ENCODE results near the gene SDHA. TPM values are rescaled to one million over a fixed set of nuclear protein-coding genes. Genes with fewer than 3 reads are reported as not detected.

Gene SDHA
- total RNA-seq, 1 donor from 2014 or later, result 184 TPM

DNA sequence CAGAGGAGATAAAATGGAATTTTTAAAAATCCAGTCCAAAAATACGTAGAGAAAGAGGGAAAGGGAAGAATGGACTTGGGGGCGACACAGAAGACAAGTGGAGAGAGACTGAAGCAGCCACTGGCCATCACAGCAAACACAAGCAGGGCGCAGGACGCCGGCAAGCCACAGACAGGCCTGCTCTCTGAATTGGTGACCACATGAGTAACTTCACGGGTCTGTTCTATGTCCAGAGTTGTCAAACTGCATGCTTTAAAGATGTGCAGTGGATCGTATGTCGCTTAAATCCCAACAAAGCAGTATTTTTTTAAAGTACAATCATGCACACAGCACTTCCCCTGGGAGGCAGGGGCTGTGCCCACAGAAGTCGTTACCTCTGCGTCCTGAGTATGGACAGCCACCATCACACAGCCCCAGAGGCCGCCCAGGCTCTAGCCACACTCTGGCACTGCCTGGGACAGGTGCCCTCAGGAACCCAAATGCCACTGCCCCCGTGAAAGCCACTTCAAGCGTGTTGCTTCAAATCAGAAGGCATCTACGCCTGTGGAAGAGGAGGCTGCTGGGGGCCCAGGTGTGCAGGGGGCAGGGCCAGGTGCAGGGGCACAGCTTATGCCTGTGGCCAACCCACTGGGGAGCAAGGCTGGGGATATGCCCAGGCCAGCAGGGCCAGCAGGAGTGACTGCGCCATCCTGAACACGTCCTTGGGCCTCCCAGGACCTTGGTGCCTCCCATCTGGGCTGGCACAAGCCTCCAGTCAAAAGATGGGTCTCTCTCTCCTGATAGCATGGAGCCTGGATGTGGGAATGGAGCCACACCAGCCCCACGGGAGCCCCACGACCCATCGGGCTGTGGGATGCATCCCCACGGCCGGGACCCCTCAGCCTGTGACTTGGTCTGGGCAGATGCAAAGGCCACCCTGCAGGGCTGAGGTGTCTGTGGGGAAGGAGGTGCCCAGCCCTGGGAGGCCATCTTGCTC is 32.7 kb upstream of the SDHA start:
- no peak for DNase-seq (ENCODE audit: low read depth)

- DNase-seq (ENCODE audit: low read depth), result peak; percentile 67
Observed at GRCh38 chr5:186091-187041, 31.8 kb upstream of the SDHA start.

DNA sequence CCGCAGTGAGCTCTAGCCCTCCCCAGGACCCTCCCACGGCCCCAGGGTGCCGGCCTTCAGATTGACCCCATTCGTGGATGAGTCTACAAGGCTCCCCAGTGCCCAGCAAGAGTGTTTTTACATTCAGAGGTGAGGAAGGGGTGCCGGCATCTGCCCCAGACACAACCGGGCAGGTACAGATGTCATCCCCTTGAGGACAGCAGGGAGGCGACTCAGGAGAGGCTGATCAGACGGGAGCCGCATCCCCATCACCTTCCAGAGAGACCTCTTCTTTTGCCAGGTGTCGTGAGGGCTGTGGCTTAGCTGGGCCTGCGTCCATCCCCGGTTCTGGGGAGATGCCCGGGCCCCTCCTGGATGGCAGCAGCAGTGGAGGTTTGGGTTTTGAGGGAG is 31.1 kb upstream of the SDHA start:
- no peak for DNase-seq (ENCODE audit: low read depth)

- no peak for DNase-seq (ENCODE audit: low read depth)
Observed at GRCh38 chr5:187617-188451, 30.3 kb upstream of the SDHA start.

GRCh38 chr5:188488-189481 is 29.3 kb upstream of the SDHA start:
- peak; percentile 94 for DNase-seq (ENCODE audit: low read depth)

- no peak for DNase-seq (ENCODE audit: low read depth)
Observed at GRCh38 chr5:189486-189885, 28.6 kb upstream of the SDHA start.

DNA sequence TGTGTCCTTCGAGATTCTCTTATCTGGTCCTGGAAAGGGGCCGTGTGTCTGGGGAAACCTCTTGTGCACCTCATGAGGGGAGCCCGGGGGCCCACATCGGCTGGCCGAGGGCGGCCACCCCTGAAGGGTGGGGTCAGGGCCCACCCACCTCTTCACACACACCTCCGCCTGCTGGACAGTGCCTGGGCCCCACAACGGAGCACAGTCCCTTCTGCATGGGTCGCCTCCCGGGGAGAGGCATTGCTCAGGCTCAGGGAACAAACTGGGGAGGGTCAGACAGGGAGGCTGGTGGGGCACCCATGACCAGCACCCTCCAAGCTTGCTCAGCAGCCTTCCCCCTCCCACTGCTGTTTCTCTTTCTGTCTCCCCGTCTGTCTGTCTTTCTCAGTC is 28.1 kb upstream of the SDHA start:
- DNase-seq (ENCODE audit: low read depth), result no peak

DNA sequence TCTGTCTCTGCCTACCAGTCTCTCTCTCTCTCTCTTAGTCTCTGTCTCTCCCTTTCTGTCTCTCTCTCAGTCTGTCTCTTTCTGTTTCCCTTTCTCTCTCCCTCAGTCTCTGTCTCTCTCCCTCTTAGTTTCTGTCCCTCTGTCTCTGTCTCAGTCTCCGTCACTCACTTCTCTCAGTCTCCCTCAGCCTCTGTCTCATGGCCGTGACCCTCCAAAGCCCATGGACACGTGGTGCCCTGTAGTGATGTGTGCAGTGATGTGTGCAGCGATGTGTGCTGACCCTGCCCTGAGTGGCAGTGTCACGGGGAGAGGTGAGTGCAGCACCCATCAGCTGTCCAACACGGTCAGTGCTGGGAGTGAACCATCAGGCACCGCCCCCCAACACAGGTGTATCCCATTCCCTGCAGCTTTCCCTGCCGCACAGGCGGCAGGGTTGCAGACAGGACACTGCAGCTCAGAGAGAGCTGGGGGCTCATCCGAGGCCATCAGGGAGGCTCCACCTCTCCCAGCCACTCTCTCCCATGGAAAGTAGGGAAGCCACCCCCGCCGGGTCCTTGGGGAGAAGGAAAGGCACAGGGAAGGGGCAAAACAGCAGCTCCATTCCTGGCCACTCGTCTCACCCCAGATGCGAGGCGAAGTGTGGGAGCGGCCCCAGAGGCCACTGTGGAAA is 27.6 kb upstream of the SDHA start:
- DNase-seq (ENCODE audit: low read depth), result no peak

- DNase-seq (ENCODE audit: low read depth), result peak; percentile 96
Observed at GRCh38 chr5:191036-191948, 26.8 kb upstream of the SDHA start, which contains the start of gene LRRC14B. LRRC14B (plus strand) TSS chr5:191495; CDS start chr5:191539, 44 bp downstream.

DNA sequence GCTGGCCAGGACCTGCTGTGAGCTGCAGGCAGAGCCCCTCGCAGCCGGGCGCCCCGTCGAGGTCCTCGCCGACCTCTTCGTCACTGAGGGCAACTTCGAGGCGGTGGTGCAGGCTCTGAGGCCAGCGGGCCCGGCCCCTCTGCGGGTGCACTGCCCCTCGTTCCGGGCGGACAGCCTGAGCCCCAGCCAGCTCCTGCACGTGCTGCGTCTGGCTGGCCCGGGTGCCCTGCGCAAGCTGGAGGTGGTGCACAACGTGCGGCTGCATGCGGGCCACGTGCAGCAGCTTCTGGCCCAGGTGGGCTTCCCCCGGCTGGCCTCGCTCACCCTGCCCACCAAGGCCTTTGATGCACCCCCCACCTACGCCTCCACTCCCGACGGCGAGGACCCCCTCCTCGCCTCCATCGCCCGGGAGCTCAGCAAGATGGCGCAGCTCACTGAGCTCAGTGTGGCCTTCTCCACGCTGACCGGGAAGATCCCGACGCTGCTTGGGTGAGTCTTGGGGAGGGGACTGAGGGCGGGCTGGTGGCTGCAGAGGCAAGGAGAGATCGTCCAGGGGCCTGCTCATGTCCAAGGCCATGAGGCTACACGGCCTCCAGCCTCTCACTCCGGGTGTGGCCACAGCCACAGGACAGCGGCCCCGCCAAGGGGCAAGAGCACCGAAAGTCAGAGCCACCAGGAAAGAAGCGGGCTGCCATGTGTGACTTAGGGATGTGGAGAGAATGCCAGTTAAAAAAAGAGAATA is 26.0 kb upstream of the SDHA start:
- DNase-seq (ENCODE audit: low read depth), result no peak

GRCh38 chr5:192691-192969 is 25.5 kb upstream of the SDHA start:
- DNase-seq (ENCODE audit: low read depth), result no peak

DNA sequence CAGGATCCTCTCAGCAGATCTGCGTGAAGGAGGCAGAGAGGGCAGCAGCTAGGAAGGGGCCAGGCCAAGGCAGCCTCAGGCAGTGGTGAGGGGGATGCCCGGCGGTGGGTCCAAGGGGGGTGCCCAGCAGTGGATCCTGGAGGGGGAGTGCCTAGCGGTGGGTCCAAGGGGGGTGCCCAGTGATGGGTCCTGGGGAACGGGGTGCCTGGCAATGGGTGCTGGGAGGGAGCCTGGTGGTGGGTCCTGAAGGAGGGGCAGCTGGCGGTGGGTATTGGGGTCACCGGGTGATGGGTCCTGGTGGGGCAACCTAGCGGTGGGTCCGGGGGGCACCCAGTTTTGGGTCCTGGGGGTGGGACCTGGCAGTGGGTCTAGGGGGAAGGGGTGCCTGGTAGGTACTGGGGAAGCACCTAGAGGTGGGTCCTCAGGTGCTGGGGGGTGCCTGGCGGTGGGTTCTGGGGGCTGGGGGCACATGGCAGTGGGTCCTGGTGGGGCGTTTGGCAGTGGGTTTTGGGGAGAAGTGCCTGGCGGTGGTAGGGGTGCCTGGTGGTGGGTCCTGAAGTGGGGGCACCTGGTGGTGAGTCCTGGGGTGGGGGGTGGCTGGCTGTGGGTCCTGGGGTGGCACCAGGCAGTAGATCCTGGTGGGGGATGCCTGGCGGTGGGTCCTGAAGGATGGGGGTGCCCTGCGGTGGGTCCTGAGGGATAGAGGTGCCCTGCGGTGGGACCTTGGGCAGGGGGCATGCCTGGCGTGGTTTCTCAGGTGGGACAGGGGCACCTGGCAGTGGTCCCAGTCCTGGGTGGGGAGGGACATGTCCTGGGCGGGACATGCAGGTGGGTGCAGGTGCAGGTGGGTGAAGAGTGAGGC is 24.9 kb upstream of the SDHA start:
- no peak for DNase-seq (ENCODE audit: low read depth)

- peak; percentile 85 for DNase-seq (ENCODE audit: low read depth)
Observed at GRCh38 chr5:194102-194501, 24.0 kb upstream of the SDHA start.

DNA sequence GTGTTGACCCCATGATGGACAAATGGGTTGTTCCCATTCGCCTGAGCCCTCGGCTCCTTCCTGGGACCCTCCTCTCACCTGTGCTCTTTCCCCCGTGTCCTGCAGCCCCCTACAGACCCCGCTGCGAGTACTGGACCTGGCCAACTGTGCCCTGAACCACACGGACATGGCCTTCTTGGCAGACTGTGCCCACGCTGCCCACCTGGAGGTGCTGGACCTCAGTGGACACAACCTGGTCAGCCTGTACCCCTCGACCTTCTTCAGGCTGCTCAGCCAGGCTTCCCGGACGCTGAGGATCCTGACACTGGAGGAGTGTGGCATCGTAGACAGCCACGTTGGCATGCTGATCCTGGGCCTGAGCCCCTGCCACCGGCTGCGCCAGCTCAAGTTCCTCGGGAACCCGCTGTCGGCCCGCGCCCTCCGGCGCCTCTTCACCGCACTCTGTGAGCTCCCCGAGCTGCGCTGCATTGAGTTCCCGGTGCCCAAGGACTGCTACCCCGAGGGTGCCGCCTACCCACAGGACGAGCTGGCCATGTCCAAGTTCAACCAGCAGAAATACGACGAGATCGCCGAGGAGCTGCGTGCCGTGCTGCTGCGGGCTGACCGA is 23.4 kb upstream of the SDHA start:
- no peak for DNase-seq (ENCODE audit: low read depth)

- DNase-seq (ENCODE audit: low read depth), result no peak
Observed at GRCh38 chr5:195401-196160, 22.5 kb upstream of the SDHA start.

Measured in myocyte (in vitro differentiated cells).